Thoracic aorta (tissue), 2 donors: ENCODE results near the gene BEST3. TPM values are rescaled to one million over a fixed set of nuclear protein-coding genes. Genes with fewer than 3 reads are reported as not detected.

Experiments
- ATAC-seq: fragments of 150-250 bp; one replicate; pipeline ENCODE4 v1.8.0; 2017; ENCODE audit warnings: low read depth; ENCODE audit not compliant: insufficient number of reproducible peaks, low FRiP score
- DNase-seq: peaks from one replicate; pipeline ENCODE4 v3.0.0-alpha.2; 2020; ENCODE audit warnings: low spot score
- H3K27ac ChIP-seq, 2 donors: fragments of 200-600 bp; sonication (generic); 1 replicate in 1 of 2; 2 replicates in 1 of 2; pipeline ENCODE4 v1.5.1; 2016; ENCODE audit warnings: mild to moderate bottlenecking in 2 of 2, moderate library complexity in 2 of 2
- H3K27me3 ChIP-seq: fragments of 200-600 bp; sonication (generic); replicated peaks from 2 replicates; pipeline ENCODE4 v1.6.0; 2016; ENCODE audit warnings: mild to moderate bottlenecking; ENCODE audit not compliant: insufficient read depth
- H3K36me3 ChIP-seq: fragments of 200-600 bp; sonication (generic); one replicate; pipeline ENCODE4 v1.5.1; 2016
- H3K4me1 ChIP-seq, 2 donors: fragments of 200-600 bp; sonication (generic); 1 replicate in 1 of 2; 2 replicates in 1 of 2; pipeline versions ENCODE4 v1.5.1 to v1.6.0; 2016; ENCODE audit warnings: low read depth in 2 of 2, mild to moderate bottlenecking in 1 of 2; ENCODE audit not compliant: control insufficient read depth in 1 of 2
- H3K4me3 ChIP-seq: fragments of 200-600 bp; sonication (generic); 2 replicates; pipeline ENCODE4 v1.5.1; 2016; ENCODE audit warnings: mild to moderate bottlenecking
- H3K9me3 ChIP-seq: fragments of 200-600 bp; sonication (generic); 2 replicates; pipeline ENCODE4 v1.5.1; 2016
- total RNA-seq, 2 donors: library from RNA; depleted of rRNA; stranded (reverse); fragments of >200 nt; gene quantifications; one replicate each; pipeline versions ENCODE4 v1.1.0 to v1.2.3, GENCODE V29; 2016
- TF ChIP-seq, protein P1 (sequence below): fragments of 200-600 bp; sonication (generic); IDR thresholded peaks from one replicate; pipeline ENCODE4 v1.5.1; 2019; ENCODE audit warnings: antibody characterized with exemption

The BEST3 gene
- total RNA-seq, 2 donors from 2014 or later: not detected

DNA sequence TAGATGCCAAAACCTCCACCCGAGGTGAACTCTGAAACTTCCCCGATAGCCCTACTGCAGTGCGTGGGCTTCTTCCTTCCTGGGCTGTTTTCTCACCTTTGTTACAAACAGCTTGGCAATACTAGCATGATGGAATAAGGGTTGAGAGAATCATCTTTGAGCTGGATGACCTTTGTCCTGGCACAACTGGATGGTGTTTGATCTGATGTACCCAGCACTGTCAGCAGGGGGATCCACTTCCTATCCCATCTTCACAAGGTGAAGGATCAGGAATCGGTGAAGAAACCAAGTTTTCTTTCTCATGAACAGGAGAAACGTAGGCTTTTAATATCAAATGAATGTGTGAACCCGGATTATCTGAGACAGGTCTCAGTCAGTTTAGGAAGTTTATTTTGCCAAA lies 68.9 kb downstream of the BEST3 start:
- ATAC-seq (no peak), DNase-seq (no peak)
- Histone ChIP-seq H3K4me1 (no peaks in the 10 kb centered on the region), H3K27me3 (no peaks in the 10 kb centered on the region), H3K4me3 (no peak overlapping the region), H3K36me3 (no peaks in the 10 kb centered on the region), H3K27ac (no peak overlapping the region), H3K9me3 (no peaks in the 10 kb centered on the region)
- TF ChIP-seq, protein P1, sequence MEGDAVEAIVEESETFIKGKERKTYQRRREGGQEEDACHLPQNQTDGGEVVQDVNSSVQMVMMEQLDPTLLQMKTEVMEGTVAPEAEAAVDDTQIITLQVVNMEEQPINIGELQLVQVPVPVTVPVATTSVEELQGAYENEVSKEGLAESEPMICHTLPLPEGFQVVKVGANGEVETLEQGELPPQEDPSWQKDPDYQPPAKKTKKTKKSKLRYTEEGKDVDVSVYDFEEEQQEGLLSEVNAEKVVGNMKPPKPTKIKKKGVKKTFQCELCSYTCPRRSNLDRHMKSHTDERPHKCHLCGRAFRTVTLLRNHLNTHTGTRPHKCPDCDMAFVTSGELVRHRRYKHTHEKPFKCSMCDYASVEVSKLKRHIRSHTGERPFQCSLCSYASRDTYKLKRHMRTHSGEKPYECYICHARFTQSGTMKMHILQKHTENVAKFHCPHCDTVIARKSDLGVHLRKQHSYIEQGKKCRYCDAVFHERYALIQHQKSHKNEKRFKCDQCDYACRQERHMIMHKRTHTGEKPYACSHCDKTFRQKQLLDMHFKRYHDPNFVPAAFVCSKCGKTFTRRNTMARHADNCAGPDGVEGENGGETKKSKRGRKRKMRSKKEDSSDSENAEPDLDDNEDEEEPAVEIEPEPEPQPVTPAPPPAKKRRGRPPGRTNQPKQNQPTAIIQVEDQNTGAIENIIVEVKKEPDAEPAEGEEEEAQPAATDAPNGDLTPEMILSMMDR: no peak

GRCh38 chr12:69627501-69627900 lies 71.6 kb downstream of the BEST3 start:
- no peaks in the 10 kb centered on the region for H3K36me3 ChIP-seq
- DNase-seq (no peak), ATAC-seq (no peak)
- H3K27me3 ChIP-seq: no peaks in the 10 kb centered on the region
- no peaks in the 10 kb centered on the region for H3K9me3 ChIP-seq
- no peak overlapping the region for H3K27ac ChIP-seq
- H3K4me1 ChIP-seq: no peaks in the 10 kb centered on the region
- no peak overlapping the region for H3K4me3 ChIP-seq
- TF ChIP-seq, protein P1: no peak

- Histone ChIP-seq H3K27me3 (no peaks in the 10 kb centered on the region), H3K9me3 (no peaks in the 10 kb centered on the region), H3K36me3 (no peaks in the 10 kb centered on the region), H3K27ac (no peak overlapping the region), H3K4me3 (no peak overlapping the region), H3K4me1 (no peaks in the 10 kb centered on the region)
- ATAC-seq (no peak), DNase-seq (no peak)
- TF ChIP-seq, protein P1: no peak
Measured at GRCh38 chr12:69623970-69624369, 75.1 kb downstream of the BEST3 start.

DNA sequence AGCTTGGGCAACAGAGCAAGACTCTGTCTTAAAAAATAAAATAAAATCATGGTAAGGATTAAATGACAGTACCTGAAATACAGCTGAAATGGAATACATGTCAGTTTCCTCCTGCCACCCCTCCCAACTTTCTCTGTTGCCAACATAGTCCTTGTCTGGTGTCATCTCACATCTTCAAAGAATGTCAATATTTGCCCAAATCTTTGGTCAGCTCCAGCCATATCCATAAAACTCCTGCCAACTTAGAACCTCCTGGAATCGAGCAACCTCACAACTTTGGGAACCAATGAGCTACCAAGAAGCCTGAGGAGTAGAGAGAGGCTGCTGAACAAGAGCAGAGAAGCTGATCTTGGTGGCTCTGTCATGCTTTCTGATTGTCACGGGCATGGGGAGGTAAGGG lies 77.6 kb downstream of the BEST3 start:
- TF ChIP-seq, protein P1: no peak
- DNase-seq (no peak), ATAC-seq (no peak)
- Histone ChIP-seq H3K36me3 (no peaks in the 10 kb centered on the region), H3K27me3 (no peaks in the 10 kb centered on the region), H3K4me1 (no peaks in the 10 kb centered on the region), H3K9me3 (no peaks in the 10 kb centered on the region), H3K27ac (no peak overlapping the region), H3K4me3 (no peak overlapping the region)

- H3K4me3 ChIP-seq: no peak overlapping the region
- TF ChIP-seq, protein P1: no peak
- H3K27ac ChIP-seq: no peak overlapping the region
- H3K4me1 ChIP-seq: no peaks in the 10 kb centered on the region
- H3K36me3 ChIP-seq: no peaks in the 10 kb centered on the region
- no peak for ATAC-seq
- no peaks in the 10 kb centered on the region for H3K9me3 ChIP-seq
- H3K27me3 ChIP-seq: no peaks in the 10 kb centered on the region
- no peak for DNase-seq
Measured at GRCh38 chr12:69620921-69621320, 78.2 kb downstream of the BEST3 start.
